Fibroblast of lung (primary cell): ENCODE measurements around the gene EIF4E. TPM values are rescaled to one million over a fixed set of nuclear protein-coding genes. Genes with fewer than 3 reads are reported as not detected.
"Not testable (repeated sequence)": the region's sequence is repeated elsewhere in the genome, so short reads cannot be mapped to it uniquely, and the experiment has no call there.

Experiments used
- DNase-seq, 2 donors: peaks; one replicate each; pipeline versions ENCODE4 v3.0.0 to v3.0.0-alpha.2; 2010; ENCODE audit warnings: low read depth in 2 of 2
- H2AFZ ChIP-seq: 2 replicates; pipeline ENCODE4 v1.5.1; 2012; ENCODE audit warnings: low read length, control low read depth, inconsistent platforms
- H3K27ac ChIP-seq: 2 replicates; pipeline ENCODE4 v1.5.1; 2011; ENCODE audit warnings: low read length, control low read depth; ENCODE audit not compliant: insufficient read depth
- H3K27me3 ChIP-seq: 2 replicates; pipeline ENCODE4 v1.5.1; 2011; ENCODE audit warnings: mild to moderate bottlenecking, low read length; ENCODE audit not compliant: control insufficient read depth, insufficient read depth
- H3K36me3 ChIP-seq: 2 replicates; pipeline ENCODE4 v1.5.1; 2011; ENCODE audit warnings: low read length; ENCODE audit not compliant: control insufficient read depth, insufficient read depth
- H3K4me1 ChIP-seq: 2 replicates; pipeline ENCODE4 v1.5.1; 2011; ENCODE audit warnings: low read length; ENCODE audit not compliant: control insufficient read depth, insufficient read depth; ENCODE audit errors: extremely low read depth
- H3K4me2 ChIP-seq: 2 replicates; pipeline ENCODE4 v1.5.1; 2011; ENCODE audit warnings: low read length, control low read depth; ENCODE audit not compliant: insufficient read depth; ENCODE audit errors: extremely low read depth
- H3K4me3 ChIP-seq, 4 experiments: fragments of 200-600 bp in 1 of 4; sonication (generic) in 1 of 4; replicated peaks in 1 of 4; 2 replicates each; pipeline ENCODE4 v1.5.1; 2011 to 2016; ENCODE audit warnings: low read length in 4 of 4, low read depth in 3 of 4, mild to moderate bottlenecking in 3 of 4, control low read depth in 2 of 4, inconsistent platforms in 1 of 4, mixed read lengths in 1 of 4; ENCODE audit not compliant: insufficient read depth in 1 of 4; ENCODE audit errors: control extremely low read depth in 1 of 4
- H3K79me2 ChIP-seq: 2 replicates; pipeline ENCODE4 v1.5.1; 2012; ENCODE audit warnings: mild to moderate bottlenecking, low read length, inconsistent platforms; ENCODE audit not compliant: control insufficient read depth, insufficient read depth
- H3K9ac ChIP-seq: 2 replicates; pipeline ENCODE4 v1.5.1; 2011; ENCODE audit warnings: mild to moderate bottlenecking, low read length, control low read depth; ENCODE audit not compliant: insufficient read depth
- H3K9me3 ChIP-seq: 2 replicates; pipeline ENCODE4 v1.5.1; 2012; ENCODE audit warnings: low read depth, low read length; ENCODE audit not compliant: control insufficient read depth, insufficient read depth
- H4K20me1 ChIP-seq: 2 replicates; pipeline ENCODE4 v1.5.1; 2011; ENCODE audit warnings: low read length; ENCODE audit not compliant: control insufficient read depth, insufficient read depth; ENCODE audit errors: extremely low read depth
- EZH2 ChIP-seq: IDR thresholded peaks from 2 replicates; pipeline ENCODE4 v1.5.1; 2012; ENCODE audit warnings: low read length, control low read depth, mild to moderate bottlenecking; ENCODE audit errors: missing control alignments
- polyA plus RNA-seq, 2 donors: library from polyadenylated mRNA; depleted of rRNA in 1 of 2; stranded (reverse) in 1 of 2; unstranded in 1 of 2; fragments of >200 nt; gene quantifications; 2 replicates each; pipeline ENCODE4 v1.2.1, GENCODE V29; 2011 to 2012; ENCODE audit warnings: missing spikeins in 1 of 2
- total RNA-seq: library from RNA; depleted of rRNA; stranded (reverse); fragments of >200 nt; gene quantifications from 2 replicates; pipeline ENCODE4 v1.2.1, GENCODE V29; 2014
- TF ChIP-seq, protein P1 (sequence below), 2 donors: IDR thresholded peaks in 1 of 2; conservative IDR thresholded peaks in 1 of 2; 1 replicate in 1 of 2; 2 replicates in 1 of 2; pipeline ENCODE4 v1.5.1; 2011 to 2012; ENCODE audit warnings: low read length in 2 of 2, control low read depth in 1 of 2, inconsistent platforms in 1 of 2, low read depth in 1 of 2, mild to moderate bottlenecking in 1 of 2

EIF4E gene
- total and polyA plus RNA-seq, 2 donors (not counting 1 experiment from before 2014, with no cell fraction given), result 124 to 138 TPM

DNA sequence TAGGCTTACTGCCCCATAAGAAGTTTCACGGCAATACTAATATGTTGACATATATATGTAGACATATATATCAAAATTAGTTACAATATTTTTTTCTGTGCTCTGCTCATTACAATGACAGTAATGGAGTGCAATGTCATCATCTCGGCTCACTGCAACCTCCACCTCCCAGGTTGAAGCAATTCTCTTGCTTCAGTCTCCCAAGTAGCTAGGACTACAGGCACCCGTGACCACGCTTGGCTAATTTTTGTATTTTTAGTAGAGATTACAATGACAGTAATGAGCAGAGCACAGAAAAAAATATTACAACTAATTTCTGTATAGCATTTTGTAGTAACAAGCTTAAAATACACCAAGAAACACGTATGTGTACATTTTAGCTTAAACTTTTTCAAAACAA lies 7.6 kb downstream of the EIF4E start:
- peaks cover 2% of the 10 kb centered on the region for H3K36me3 ChIP-seq
- no peak overlapping the region for H3K9ac ChIP-seq
- peaks cover 95% of the 10 kb centered on the region for H3K79me2 ChIP-seq
- H2AFZ ChIP-seq, result no peak overlapping the region
- no peaks in the 10 kb centered on the region for H4K20me1 ChIP-seq
- TF ChIP-seq EZH2, result no peak
- TF ChIP-seq, protein P1, sequence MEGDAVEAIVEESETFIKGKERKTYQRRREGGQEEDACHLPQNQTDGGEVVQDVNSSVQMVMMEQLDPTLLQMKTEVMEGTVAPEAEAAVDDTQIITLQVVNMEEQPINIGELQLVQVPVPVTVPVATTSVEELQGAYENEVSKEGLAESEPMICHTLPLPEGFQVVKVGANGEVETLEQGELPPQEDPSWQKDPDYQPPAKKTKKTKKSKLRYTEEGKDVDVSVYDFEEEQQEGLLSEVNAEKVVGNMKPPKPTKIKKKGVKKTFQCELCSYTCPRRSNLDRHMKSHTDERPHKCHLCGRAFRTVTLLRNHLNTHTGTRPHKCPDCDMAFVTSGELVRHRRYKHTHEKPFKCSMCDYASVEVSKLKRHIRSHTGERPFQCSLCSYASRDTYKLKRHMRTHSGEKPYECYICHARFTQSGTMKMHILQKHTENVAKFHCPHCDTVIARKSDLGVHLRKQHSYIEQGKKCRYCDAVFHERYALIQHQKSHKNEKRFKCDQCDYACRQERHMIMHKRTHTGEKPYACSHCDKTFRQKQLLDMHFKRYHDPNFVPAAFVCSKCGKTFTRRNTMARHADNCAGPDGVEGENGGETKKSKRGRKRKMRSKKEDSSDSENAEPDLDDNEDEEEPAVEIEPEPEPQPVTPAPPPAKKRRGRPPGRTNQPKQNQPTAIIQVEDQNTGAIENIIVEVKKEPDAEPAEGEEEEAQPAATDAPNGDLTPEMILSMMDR (conservative IDR thresholded peaks at IDR 0.05 in 1 of 2, IDR thresholded peaks at IDR 0.05 in 1 of 2; ENCODE audit: low read depth in 1 of 2, low read length in 2 of 2), result no peak
- DNase-seq, result no peak
- peaks cover 3% of the 10 kb centered on the region for H3K4me1 ChIP-seq
- H3K4me3 ChIP-seq, result no peak overlapping the region
- H3K4me2 ChIP-seq, result no peak overlapping the region
- no peaks in the 10 kb centered on the region for H3K9me3 ChIP-seq
- no peak overlapping the region for H3K27ac ChIP-seq
- no peaks in the 10 kb centered on the region for H3K27me3 ChIP-seq

DNA sequence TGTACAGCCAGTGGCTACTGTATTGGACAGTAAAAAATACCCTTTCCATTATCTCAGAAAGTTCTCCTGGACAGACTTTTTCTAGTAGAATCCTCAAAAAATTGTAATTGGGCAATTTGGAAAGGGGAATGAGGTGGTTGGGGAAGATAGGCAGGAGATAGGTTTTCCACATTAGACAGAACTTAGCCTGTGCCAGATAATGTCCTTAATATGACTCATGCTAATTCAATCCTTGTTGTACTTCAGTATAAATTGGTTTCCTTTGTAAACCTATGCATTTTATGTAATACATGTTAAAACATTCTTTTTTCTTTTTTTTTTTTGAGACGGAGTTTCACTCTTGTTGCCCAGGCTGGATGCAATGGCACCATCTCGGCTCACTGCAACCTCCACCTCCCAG lies 8.9 kb downstream of the EIF4E start:
- H3K4me3 ChIP-seq, result no peak overlapping the region
- no peak overlapping the region for H3K4me2 ChIP-seq
- H4K20me1 ChIP-seq, result no peaks in the 10 kb centered on the region

DNA sequence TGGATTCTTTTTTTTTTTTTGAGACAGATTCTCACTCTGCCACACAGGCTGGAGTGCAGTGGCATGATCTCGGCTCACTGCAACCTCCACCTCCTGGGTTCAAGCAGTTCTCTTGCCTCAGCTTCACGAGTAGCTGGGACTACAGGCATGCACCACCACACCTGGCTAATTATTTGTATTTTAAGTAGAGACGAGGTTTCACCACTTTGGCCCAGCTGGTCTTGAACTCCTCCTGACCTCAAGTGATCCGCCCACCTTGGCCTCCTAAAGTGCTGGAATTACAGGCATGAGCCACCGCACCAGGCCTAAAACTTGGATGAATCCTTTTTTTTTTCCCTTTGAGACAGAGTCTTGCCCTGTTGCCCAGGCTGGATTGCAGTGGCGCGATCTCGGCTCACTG lies 18.2 kb downstream of the EIF4E start:
- H3K36me3 ChIP-seq, H2AFZ ChIP-seq, H3K4me2 ChIP-seq, H4K20me1 ChIP-seq, H3K4me1 ChIP-seq, H3K4me3 ChIP-seq, H3K9me3 ChIP-seq, H3K9ac ChIP-seq, H3K27me3 ChIP-seq, H3K27ac ChIP-seq: not testable (repeated sequence)
- peak in 1 of 2 donors; percentile 47 for DNase-seq
- peaks cover 93% of the 10 kb centered on the region for H3K79me2 ChIP-seq

More for the DNA sequence above, 8.9 kb downstream of the EIF4E start:
- peaks cover 3% of the 10 kb centered on the region for H3K4me1 ChIP-seq
- H3K9ac ChIP-seq, result no peak overlapping the region
- no peak overlapping the region for H2AFZ ChIP-seq
- peaks cover 94% of the 10 kb centered on the region for H3K79me2 ChIP-seq
- TF ChIP-seq EZH2, result no peak
- TF ChIP-seq, protein P1 (conservative IDR thresholded peaks at IDR 0.05 in 1 of 2, IDR thresholded peaks at IDR 0.05 in 1 of 2; ENCODE audit: low read depth in 1 of 2, low read length in 2 of 2), result no peak
- H3K9me3 ChIP-seq, result no peaks in the 10 kb centered on the region
- peak; percentile 45 to 76 for DNase-seq
- H3K36me3 ChIP-seq, result no peaks in the 10 kb centered on the region
- no peaks in the 10 kb centered on the region for H3K27me3 ChIP-seq
- H3K27ac ChIP-seq, result no peak overlapping the region
